ENCODE measurements around the gene MEOX1. TPM values are rescaled to one million over a fixed set of nuclear protein-coding genes. Genes with fewer than 3 reads are reported as not detected.

The MEOX1 gene
- polyA plus RNA-seq, 3 donors = 14.3 to 20.1 (median 17.5) TPM

DNA sequence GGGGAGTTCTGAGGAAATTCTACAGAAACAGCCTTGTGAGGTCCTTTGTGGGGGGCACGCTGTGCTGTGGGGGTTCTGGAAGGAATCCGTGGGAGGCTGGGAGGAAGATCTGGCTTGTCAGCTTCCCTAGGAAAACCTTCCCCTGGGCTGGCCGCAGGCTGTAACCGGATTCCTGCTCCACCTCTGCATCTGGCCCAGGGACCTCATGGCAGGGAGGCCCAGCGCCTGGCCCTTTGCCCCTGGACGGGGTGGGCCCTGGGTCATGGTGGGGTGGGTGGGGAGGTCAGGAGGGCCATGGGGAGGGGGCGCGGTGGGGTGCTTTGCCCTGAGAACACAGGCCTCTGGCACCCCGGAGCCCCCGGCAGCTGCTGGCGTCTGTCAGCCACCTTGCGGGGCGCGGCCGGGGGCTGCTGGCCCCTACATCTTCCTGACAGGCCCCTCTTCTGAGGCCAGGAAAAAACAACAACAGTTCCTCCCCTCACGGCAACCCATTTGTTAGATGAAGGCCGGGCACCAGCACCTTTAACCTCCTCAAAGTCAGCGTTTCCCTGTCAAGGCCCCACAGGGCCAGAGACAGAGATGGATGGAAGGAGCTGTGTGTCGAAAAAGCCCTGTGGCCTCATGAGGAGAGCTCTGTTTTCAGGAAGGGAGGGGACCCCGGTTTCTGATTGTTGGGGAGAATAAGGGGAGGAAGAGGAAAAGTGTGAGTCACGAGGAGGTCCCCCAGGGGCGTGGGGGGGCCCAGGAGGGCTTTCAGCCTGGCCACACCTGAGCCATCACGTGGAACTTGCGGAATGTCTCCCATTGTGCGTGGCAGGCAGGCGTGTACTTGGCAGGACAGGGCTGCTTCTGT is 3.6 kb upstream of the MEOX1 start:
- peak in 2 of 11 donors; percentile 46 to 47 for DNase-seq (ENCODE audit: extremely low read depth in 1 of 11, low read depth in 9 of 11, low spot score in 4 of 11)

GRCh38 chr17:43664096-43664495 is 2.4 kb upstream of the MEOX1 start:
- DNase-seq (ENCODE audit: extremely low read depth in 1 of 11, low read depth in 9 of 11, low spot score in 4 of 11) = no peak

DNA sequence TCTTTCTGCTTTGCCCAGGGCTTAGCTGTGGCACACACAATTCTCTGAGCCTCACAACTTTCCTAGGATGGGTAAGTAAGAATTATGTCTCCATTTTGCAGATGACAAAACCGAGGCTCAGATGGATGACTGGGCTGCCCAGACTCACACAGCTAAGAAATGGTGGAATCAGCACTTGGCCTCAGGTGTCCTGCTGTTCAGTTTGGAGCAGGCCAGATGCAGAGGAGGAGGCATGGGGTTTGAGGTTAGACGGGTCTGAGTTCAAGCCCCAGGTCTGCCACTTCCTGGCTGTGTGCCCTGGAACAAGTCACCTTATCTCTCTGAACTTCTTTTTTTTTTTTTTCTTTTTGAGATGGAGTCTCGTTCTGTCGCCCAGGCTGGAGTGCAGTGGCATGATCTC is 1.7 kb upstream of the MEOX1 start:
- no peak for DNase-seq (ENCODE audit: extremely low read depth in 1 of 11, low read depth in 9 of 11, low spot score in 4 of 11)

- DNase-seq (ENCODE audit: extremely low read depth in 1 of 11, low read depth in 9 of 11, low spot score in 4 of 11) = no peak
Measured at GRCh38 chr17:43662413-43663141, 855 bp upstream of the MEOX1 start.

DNA sequence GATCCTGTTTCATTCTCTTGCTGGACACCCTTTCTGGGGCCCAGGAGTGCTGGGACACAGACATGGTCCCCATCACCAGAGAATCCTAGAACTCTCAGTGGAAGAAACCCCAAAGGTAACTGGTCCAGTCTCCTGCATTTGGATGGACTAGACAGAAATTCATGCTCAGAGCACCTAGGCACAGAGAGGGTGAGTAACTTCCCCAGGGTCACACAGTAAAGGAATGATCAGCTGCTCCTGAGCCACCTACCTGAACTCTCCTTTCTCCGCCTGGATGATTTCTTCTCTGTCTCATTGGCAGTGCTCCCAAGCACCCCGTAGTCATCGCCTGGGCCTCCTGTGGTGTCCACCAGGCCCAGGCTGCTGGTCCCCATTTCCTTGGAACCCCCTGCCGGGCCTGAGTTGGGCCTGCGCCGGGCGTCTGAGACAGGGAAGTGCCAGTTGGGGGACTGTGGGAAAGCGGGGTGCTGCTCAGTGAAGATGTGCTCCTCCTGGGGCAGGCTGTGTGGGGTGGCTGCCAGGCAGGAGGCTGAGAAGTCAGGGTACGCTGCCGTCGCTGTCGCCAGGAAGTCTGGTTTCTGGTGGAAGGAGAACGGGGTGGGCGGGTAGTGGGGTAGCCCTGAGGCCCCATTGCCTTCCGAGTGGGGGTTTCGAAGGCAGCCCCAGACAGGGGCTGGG is 767 bp downstream of the MEOX1 start:
- DNase-seq (ENCODE audit: extremely low read depth in 1 of 11, low read depth in 9 of 11, low spot score in 4 of 11) = no peak

DNA sequence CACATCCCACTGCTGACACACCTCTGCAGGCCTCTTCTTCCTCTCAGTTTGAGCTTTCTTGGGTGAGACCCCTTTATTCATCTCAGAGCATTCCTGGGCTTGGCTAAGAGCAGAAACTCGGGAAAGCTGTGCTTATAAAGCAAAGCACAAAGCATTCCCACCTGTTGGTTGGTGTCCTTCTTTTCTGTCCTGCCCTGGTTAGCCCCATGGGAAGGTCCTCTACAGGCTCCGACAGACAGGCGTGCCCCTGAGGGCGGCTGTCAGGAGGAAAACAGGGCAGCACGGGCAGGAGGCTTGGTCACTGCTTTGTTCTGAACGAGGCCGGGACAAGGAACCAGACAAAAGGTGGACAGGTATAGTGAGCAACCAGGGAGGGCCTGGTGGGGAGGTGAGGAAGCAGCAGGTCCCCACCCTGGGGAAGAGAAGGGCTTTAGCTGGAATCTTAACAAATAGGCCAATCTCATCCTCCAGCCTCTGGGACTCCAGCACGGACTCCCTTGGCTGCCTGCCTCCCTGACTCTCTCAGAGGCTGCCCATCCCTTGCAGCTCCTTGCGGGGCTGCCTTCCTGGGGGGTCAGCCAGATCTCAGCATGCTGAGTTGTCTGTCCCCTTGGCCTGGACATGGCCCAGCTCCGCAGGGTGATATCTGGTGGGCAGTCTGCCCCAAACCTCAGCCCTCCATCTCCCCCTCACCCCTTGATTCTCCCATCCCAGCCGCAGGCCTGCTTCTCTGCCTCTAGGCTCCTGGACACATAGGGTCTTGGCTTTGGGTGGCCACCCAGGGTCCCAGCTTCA is 1.7 kb downstream of the MEOX1 start:
- DNase-seq (ENCODE audit: extremely low read depth in 1 of 11, low read depth in 9 of 11, low spot score in 4 of 11) = no peak

- no peak for DNase-seq (ENCODE audit: extremely low read depth in 1 of 11, low read depth in 9 of 11, low spot score in 4 of 11)
Measured at GRCh38 chr17:43658900-43659299, 2.8 kb downstream of the MEOX1 start.

DNA sequence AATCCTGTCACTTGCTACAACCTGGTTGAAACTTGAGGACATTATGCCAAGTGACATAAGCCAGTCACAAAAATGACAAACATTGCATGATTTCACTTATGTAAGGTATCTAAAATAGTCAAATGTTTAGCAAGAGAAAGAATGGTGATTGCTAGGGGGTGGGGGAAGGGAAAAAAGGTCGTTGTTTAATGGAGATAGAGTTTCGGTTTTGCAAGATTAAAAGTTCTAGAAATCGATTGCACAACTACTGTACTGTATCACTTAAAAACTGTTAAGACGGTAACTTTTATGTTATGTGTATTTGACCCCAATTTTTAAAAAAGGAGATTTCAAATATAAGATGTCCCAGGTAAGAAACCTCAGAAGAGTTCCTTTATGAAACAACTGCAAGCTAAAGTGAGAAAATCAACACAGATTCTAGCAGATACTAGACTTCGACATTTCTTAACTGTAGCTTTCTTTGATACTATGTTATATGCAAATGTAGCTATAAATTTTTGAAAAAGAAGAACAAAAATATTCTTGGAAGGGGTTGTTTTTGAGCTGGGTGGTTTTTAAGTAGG is 5.9 kb downstream of the MEOX1 start:
- DNase-seq (ENCODE audit: extremely low read depth in 1 of 11, low read depth in 9 of 11, low spot score in 4 of 11) = no peak

GRCh38 chr17:43652124-43652480 is 9.6 kb downstream of the MEOX1 start:
- DNase-seq (ENCODE audit: extremely low read depth in 1 of 11, low read depth in 9 of 11, low spot score in 4 of 11) = no peak

- DNase-seq (ENCODE audit: extremely low read depth in 1 of 11, low read depth in 9 of 11, low spot score in 4 of 11) = no peak
Measured at GRCh38 chr17:43650471-43650870, 11.3 kb downstream of the MEOX1 start.

- DNase-seq (ENCODE audit: extremely low read depth in 1 of 11, low read depth in 9 of 11, low spot score in 4 of 11) = no peak
Measured at GRCh38 chr17:43648916-43649315, 12.8 kb downstream of the MEOX1 start.

GRCh38 chr17:43645765-43646481 is 15.8 kb downstream of the MEOX1 start:
- DNase-seq (ENCODE audit: extremely low read depth in 1 of 11, low read depth in 9 of 11, low spot score in 4 of 11) = peak in 3 of 11 donors; percentile 46 to 55 (median 52)

GRCh38 chr17:43645450-43645764 is 16.3 kb downstream of the MEOX1 start:
- no peak for DNase-seq (ENCODE audit: extremely low read depth in 1 of 11, low read depth in 9 of 11, low spot score in 4 of 11)

GRCh38 chr17:43644081-43644480 is 17.6 kb downstream of the MEOX1 start:
- DNase-seq (ENCODE audit: extremely low read depth in 1 of 11, low read depth in 9 of 11, low spot score in 4 of 11) = no peak

- DNase-seq (ENCODE audit: extremely low read depth in 1 of 11, low read depth in 9 of 11, low spot score in 4 of 11) = no peak
Measured at GRCh38 chr17:43641416-43641815, 20.3 kb downstream of the MEOX1 start.

DNA sequence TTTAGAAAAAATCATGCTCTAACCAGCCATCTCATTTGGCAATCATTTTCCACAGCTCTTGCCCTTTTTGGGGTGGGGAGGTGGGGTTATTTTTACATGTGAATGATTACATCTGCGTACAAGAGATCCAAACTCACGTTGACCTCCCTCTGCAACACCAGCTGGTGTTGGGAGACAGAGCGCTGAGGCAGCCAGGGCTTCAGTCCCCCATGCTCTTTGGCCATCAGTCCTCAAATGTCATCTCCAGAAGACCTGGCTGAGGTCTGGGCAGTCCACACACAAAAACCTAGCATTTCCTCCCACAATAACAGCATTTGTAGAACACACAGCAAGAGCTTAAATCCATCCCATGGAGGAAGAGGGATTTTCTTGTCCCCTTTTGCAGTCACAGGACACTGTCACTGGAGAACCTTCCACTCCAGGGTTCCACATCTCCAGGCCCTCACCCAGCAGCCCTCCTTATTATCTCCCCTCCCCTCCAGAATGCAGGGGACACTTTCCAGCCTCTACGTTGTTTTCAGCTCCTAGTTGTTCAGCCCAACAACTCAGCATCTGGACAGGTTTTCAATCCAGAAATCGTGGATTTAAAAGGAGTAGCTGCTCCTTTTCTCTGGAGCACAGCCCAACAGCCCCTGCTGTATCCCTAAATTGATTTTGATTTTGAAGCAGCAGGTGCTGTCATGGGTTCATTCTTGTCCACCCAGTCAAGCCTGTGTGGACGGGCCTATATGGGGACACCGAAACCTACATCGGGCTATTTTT is 21.1 kb downstream of the MEOX1 start:
- no peak for DNase-seq (ENCODE audit: extremely low read depth in 1 of 11, low read depth in 9 of 11, low spot score in 4 of 11)

GRCh38 chr17:43637563-43638323 is 24.0 kb downstream of the MEOX1 start:
- no peak for DNase-seq (ENCODE audit: extremely low read depth in 1 of 11, low read depth in 9 of 11, low spot score in 4 of 11)

Data from renal cortex interstitium (tissue), 11 donors.